ENCODE measurements around the gene SLC13A5. TPM values are rescaled to one million over a fixed set of nuclear protein-coding genes. Genes with fewer than 3 reads are reported as not detected.

Gene SLC13A5
- total RNA-seq, 1 donor from 2014 or later: not detected

DNA sequence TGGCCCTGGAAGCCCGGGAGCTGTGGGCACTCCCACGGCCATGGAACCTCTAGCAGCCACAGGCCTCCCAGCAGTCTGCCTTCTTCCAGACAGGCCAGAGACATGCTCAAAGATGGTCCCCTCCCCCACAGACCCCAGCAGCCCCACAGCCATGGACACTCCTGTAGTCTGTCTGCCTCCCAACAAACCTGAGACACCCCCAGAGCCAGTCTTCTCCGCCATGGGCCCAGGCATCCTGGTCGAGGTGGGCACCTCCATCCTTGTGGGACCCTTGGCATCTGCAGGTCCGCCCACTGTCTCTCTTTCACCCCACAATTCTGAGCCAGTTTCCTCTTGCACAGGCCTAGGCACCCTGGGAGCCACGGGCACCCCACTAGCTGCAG lies 75.7 kb downstream of the SLC13A5 start:
- peaks cover 24% of the 10 kb centered on the region for H3K36me3 ChIP-seq
- no peaks in the 10 kb centered on the region for H3K27me3 ChIP-seq (ENCODE audit: low read depth)
- H3K4me3 ChIP-seq: no peak overlapping the region
- DNase-seq: no peak
- peaks cover 49% of the 10 kb centered on the region for H3K4me1 ChIP-seq
- H3K27ac ChIP-seq (replicated peaks): no peak overlapping the region
- no peaks in the 10 kb centered on the region for H3K9me3 ChIP-seq (replicated peaks)
- intact Hi-C loops (cut with micrococcal nuclease): no loop called here
- TF ChIP-seq, protein P1, sequence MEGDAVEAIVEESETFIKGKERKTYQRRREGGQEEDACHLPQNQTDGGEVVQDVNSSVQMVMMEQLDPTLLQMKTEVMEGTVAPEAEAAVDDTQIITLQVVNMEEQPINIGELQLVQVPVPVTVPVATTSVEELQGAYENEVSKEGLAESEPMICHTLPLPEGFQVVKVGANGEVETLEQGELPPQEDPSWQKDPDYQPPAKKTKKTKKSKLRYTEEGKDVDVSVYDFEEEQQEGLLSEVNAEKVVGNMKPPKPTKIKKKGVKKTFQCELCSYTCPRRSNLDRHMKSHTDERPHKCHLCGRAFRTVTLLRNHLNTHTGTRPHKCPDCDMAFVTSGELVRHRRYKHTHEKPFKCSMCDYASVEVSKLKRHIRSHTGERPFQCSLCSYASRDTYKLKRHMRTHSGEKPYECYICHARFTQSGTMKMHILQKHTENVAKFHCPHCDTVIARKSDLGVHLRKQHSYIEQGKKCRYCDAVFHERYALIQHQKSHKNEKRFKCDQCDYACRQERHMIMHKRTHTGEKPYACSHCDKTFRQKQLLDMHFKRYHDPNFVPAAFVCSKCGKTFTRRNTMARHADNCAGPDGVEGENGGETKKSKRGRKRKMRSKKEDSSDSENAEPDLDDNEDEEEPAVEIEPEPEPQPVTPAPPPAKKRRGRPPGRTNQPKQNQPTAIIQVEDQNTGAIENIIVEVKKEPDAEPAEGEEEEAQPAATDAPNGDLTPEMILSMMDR (IDR thresholded peaks at IDR 0.05; ENCODE audit: borderline replicate concordance): no peak

DNA sequence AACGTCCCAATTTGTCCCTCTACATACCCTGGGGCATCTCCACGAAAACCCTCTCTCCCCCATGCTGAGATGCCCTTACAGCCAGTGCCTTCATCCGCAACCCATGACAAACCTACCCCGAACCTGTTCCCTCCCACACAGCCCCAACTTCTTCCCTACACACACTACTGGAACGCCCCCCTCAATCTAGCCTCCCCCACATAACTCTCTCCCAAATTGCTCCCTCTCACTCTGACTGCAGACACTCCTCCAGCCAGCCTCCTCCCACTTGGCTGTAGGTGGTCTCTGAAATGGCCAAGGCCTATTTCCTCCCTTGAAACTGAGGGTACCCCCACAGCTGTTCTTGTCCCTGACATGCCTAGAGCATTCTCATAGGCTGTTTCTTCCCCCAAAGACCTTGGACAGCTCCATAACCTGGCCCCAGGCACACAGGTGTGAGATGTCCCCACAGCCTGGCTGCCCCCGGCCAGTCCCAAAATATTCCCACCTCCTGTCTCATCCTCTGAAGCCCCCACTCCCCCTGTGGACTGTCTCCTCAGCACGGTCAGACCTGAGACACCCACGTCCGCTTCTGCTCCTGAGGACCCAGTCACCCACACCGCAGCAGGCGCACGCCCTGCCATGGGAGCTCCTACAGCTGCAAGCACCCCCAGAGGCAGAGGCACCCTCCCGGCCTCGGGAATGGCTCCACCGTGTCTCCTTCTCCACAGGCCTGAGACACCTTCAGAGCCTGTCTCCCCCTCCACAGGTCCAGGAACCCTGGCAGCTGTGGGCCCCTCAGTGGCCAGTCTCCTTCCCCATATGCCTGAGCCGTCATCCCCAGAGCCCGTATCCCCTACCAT lies 76.3 kb downstream of the SLC13A5 start:
- H3K4me1 ChIP-seq: peaks cover 48% of the 10 kb centered on the region
- TF ChIP-seq, protein P1 (IDR thresholded peaks at IDR 0.05; ENCODE audit: borderline replicate concordance): no peak
- H3K4me3 ChIP-seq: no peak overlapping the region
- H3K9me3 ChIP-seq (replicated peaks): no peaks in the 10 kb centered on the region
- DNase-seq: no peak
- H3K36me3 ChIP-seq: peaks cover 23% of the 10 kb centered on the region
- intact Hi-C loops (cut with micrococcal nuclease): no loop called here
- H3K27me3 ChIP-seq (ENCODE audit: low read depth): no peaks in the 10 kb centered on the region
- no peak overlapping the region for H3K27ac ChIP-seq (replicated peaks)

DNA sequence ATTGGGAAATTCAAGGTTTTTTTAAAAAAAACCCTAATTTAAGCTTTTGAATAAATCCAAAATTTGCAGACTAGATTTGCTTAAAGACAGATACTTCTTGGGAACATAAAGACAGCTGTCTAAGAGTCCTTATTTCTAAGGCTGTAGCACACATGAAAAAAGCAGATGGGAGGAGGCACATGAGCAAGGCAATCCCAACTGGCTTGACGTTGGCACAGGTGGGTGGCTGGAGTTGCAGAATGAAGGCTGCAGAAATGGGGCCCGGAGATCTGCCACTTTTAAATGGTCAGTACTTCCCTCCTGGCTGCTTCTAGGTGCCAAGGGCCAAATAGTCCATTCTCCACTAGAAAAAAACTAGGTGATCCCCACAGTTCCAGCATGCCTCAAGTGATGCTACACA lies 77.1 kb downstream of the SLC13A5 start:
- H3K9me3 ChIP-seq (replicated peaks): no peaks in the 10 kb centered on the region
- TF ChIP-seq, protein P1 (IDR thresholded peaks at IDR 0.05; ENCODE audit: borderline replicate concordance): no peak
- H3K27ac ChIP-seq (replicated peaks): no peak overlapping the region
- H3K4me3 ChIP-seq: no peak overlapping the region
- DNase-seq: no peak
- H3K36me3 ChIP-seq: peaks cover 28% of the 10 kb centered on the region
- no peaks in the 10 kb centered on the region for H3K27me3 ChIP-seq (ENCODE audit: low read depth)
- H3K4me1 ChIP-seq: peaks cover 41% of the 10 kb centered on the region
- intact Hi-C loops (cut with micrococcal nuclease): no loop called here

Small RNAs within 50 kb of the gene (microRNA-seq; reads per million reads assigned to microRNA genes)
- not detected for gene MIR4520-1
- not detected for gene MIR4520-2

Other genes starting within 250 kb of the SLC13A5 start
- 0.36 TPM for gene PITPNM3, start 156.8 kb downstream of the SLC13A5 start, total RNA-seq
- 7.0 TPM for gene KIAA0753, start 72.7 kb downstream of the SLC13A5 start, total RNA-seq
- gene TXNDC17, start 72.3 kb downstream of the SLC13A5 start, total RNA-seq: 53.2 TPM
- 14.1 TPM for gene MED31, start 61.8 kb downstream of the SLC13A5 start, total RNA-seq
- gene C17orf100, start 61.6 kb downstream of the SLC13A5 start, total RNA-seq: 0.69 TPM
- gene XAF1, start 42.7 kb upstream of the SLC13A5 start, total RNA-seq: 18.6 TPM
- gene FBXO39, start 62.8 kb upstream of the SLC13A5 start, total RNA-seq: not detected
- gene TEKT1, start 118.4 kb upstream of the SLC13A5 start, total RNA-seq: not detected